Activated CD4-positive, alpha-beta T cell treated with anti-CD3 and anti-CD28 coated beads for 36 hours (primary cell): Measurements from ENCODE around the gene GBP2. TPM values are rescaled to one million over a fixed set of nuclear protein-coding genes. Genes with fewer than 3 reads are reported as not detected.
"Not testable (repeated sequence)": the region's sequence is repeated elsewhere in the genome, so short reads cannot be mapped to it uniquely, and the experiment has no call there.

Experiments used
- ATAC-seq: fragments of 200-7000 bp; cut with Tn5 transposase; one replicate; pipeline ENCODE4 v1.10.0; 2021; ENCODE audit warnings: mild to moderate bottlenecking, moderate library complexity
- CTCF ChIA-PET: fragments of 350-600 bp; sonication (Branson Sonifier 250); formaldehyde crosslinking; loops from one replicate; lab custom pipeline; 2021; ENCODE audit warnings: antibody characterized with exemption; lab: Charles Lee
- POLR2A ChIA-PET: fragments of 350-600 bp; sonication (Branson Sonifier 250); formaldehyde crosslinking; loops from one replicate; lab custom pipeline; 2021; ENCODE audit warnings: antibody characterized with exemption, inconsistent platforms; lab: Charles Lee
- DNase-seq: peaks from one replicate; pipeline ENCODE4 v3.0.0-alpha.2; 2020
- H3K27ac Mint-ChIP-seq: one replicate; pipeline ENCODE4 v1.8.0; 2021; ENCODE audit warnings: mixed read lengths
- H3K27me3 Mint-ChIP-seq: one replicate; pipeline ENCODE4 v1.8.0; 2021; ENCODE audit warnings: mixed read lengths
- H3K36me3 Mint-ChIP-seq: one replicate; pipeline ENCODE4 v1.8.0; 2021; ENCODE audit warnings: low read depth, mixed read lengths
- H3K4me1 Mint-ChIP-seq: one replicate; pipeline ENCODE4 v1.8.0; 2021; ENCODE audit warnings: mixed read lengths
- H3K4me3 Mint-ChIP-seq: one replicate; pipeline ENCODE4 v1.8.0; 2021; ENCODE audit warnings: mild to moderate bottlenecking, moderate library complexity, mixed read lengths
- H3K9me3 Mint-ChIP-seq: one replicate; pipeline ENCODE4 v1.8.0; 2021; ENCODE audit warnings: low read depth, mixed read lengths
- intact Hi-C, 2 experiments: fragments of 100-400 bp; cut with DNase I in 1 of 2; cut with micrococcal nuclease in 1 of 2; formaldehyde crosslinking; loops; one replicate each; pipeline versions ENCODE4 v1.14.2 to v1.15.1; 2022 to 2024; cut with DNase I, micrococcal nuclease
- total RNA-seq, 2 experiments: library from RNA; stranded (reverse); gene quantifications; one replicate each; pipeline ENCODE4 v1.2.3, GENCODE V29; 2021

The GBP2 gene
- total RNA-seq, 2 experiments from 2014 or later: 253 to 294 TPM

GRCh38 chr1:89149976-89150375 is 24.1 kb upstream of the GBP2 start:
- intact Hi-C loops: no loop called here
- peaks cover 12% of the 10 kb centered on the region for H3K27me3 Mint-ChIP-seq
- H3K4me1 Mint-ChIP-seq: peaks cover 13% of the 10 kb centered on the region
- ChIA-PET POLR2A (no interaction called here), CTCF (interaction anchor here (1.0 to 1.8 kb wide), 4 partner anchors 14 to 64 kb away, joined by 3 to 6 read pairs (median 4); no protein-coding TSS in a partner anchor)
- H3K9me3 Mint-ChIP-seq: no peaks in the 10 kb centered on the region
- H3K27ac Mint-ChIP-seq: no peak overlapping the region
- DNase-seq (no peak), ATAC-seq (no peak)
- H3K36me3 Mint-ChIP-seq: no peaks in the 10 kb centered on the region
- no peak overlapping the region for H3K4me3 Mint-ChIP-seq

DNA sequence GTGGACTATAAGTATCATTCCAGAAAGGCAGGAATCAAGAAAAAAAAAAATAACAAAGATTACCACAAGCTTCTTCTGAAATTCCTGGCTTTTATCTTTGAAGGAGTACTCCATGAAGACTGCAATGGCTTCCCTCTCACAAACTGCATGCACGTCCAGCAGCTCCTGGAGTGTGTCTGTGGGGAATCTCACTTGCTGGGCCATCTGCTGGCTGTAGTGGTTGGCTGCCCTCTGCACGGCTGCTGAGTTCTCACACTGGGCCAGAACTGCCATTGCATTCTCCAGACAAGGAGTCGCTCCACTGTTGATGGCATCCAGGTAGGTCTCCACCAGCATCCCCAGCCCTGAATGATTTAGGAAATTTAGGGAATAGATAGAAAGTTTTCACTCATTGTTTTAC is 23.3 kb upstream of the GBP2 start:
- ATAC-seq (no peak), DNase-seq (no peak)
- intact Hi-C loops: no loop called here
- ChIA-PET CTCF (interaction anchor here (0.6 to 1.8 kb wide), 3 partner anchors 14 to 126 kb away, joined by 3 to 6 read pairs (median 3); partner anchors contain the start of gene GBP3), POLR2A (no interaction called here)
- H3K4me1 Mint-ChIP-seq: peaks cover 16% of the 10 kb centered on the region
- no peak overlapping the region for H3K27ac Mint-ChIP-seq
- no peaks in the 10 kb centered on the region for H3K36me3 Mint-ChIP-seq
- H3K27me3 Mint-ChIP-seq: peaks cover 12% of the 10 kb centered on the region
- no peaks in the 10 kb centered on the region for H3K9me3 Mint-ChIP-seq
- no peak overlapping the region for H3K4me3 Mint-ChIP-seq

GRCh38 chr1:89147678-89148658 is 22.1 kb upstream of the GBP2 start:
- CTCF ChIA-PET: interaction anchor here (0.9 to 1.8 kb wide), 5 partner anchors 15 to 215 kb away, joined by 3 to 6 read pairs (median 3); no protein-coding TSS in a partner anchor

DNA sequence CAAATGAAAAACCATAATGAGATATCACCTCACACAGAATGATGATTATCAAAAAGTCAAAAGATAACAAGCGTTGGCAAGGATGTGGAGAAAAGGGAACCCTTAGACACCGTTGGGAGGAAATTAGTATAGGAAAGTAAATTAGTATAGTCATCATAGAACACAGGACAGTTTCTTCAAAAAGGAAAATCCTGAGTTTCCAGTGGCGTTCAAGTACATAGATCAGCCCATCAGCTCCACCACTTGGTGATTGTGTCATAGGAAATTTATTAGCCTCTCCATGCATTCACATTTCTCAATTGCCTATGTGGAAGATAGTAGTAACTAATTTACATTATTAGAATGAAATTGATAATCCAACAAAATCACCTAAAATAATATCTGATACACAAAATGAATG is 20.8 kb upstream of the GBP2 start:
- H3K9me3 Mint-ChIP-seq: no peaks in the 10 kb centered on the region
- CTCF ChIA-PET: interaction anchor here (1.0 kb wide), 1 partner anchor 164 kb away, joined by 3 read pairs; no protein-coding TSS in a partner anchor
- intact Hi-C loops: no loop called here

More at GRCh38 chr1:89147678-89148658, 22.1 kb upstream of the GBP2 start:
- peaks cover 16% of the 10 kb centered on the region for H3K4me1 Mint-ChIP-seq
- H3K9me3 Mint-ChIP-seq: no peaks in the 10 kb centered on the region
- ATAC-seq (no peak), DNase-seq (no peak)
- H3K27ac Mint-ChIP-seq: no peak overlapping the region
- H3K4me3 Mint-ChIP-seq: no peak overlapping the region
- intact Hi-C loops: no loop called here
- H3K27me3 Mint-ChIP-seq: peaks cover 12% of the 10 kb centered on the region
- POLR2A ChIA-PET: no interaction called here
- H3K36me3 Mint-ChIP-seq: no peaks in the 10 kb centered on the region

DNA sequence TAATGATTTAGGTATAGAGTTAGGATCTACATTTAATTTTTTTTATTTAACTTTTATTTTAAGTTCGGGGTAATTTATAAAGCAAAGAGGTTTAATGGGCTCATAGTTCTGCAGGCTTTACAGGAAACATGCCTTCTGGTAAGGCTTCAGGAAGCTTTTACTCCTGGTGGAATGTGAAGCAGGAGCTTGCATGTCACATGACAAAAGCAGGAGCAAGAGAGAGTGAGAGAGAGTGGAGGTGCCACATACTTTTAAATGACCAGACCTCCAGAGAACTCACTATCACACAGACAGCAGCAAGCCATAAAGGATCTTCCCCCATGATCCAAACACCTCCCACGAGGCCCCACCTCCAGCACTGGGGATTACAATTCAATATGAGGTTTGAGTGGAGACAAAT is 17.6 kb upstream of the GBP2 start:
- no peaks in the 10 kb centered on the region for H3K9me3 Mint-ChIP-seq
- no peak for DNase-seq
- ChIA-PET POLR2A (interaction anchor here (0.7 kb wide), 1 partner anchor 49 kb away, joined by 3 read pairs; no protein-coding TSS in a partner anchor), CTCF (interaction anchor here (0.9 to 1.0 kb wide), 2 partner anchors 9 to 31 kb away, joined by 3 to 4 read pairs; no protein-coding TSS in a partner anchor)
- H3K27ac Mint-ChIP-seq: no peak overlapping the region
- peaks cover 24% of the 10 kb centered on the region for H3K4me1 Mint-ChIP-seq
- H3K27me3 Mint-ChIP-seq: peaks cover 10% of the 10 kb centered on the region
- H3K4me3 Mint-ChIP-seq: no peak overlapping the region
- no peak for ATAC-seq
- intact Hi-C loops: no loop called here
- no peaks in the 10 kb centered on the region for H3K36me3 Mint-ChIP-seq

More for the DNA sequence above, 20.8 kb upstream of the GBP2 start:
- H3K36me3 Mint-ChIP-seq: no peaks in the 10 kb centered on the region
- POLR2A ChIA-PET: no interaction called here
- peaks cover 12% of the 10 kb centered on the region for H3K27me3 Mint-ChIP-seq
- no peak for ATAC-seq
- DNase-seq: no peak
- H3K4me1 Mint-ChIP-seq: peaks cover 14% of the 10 kb centered on the region
- no peak overlapping the region for H3K4me3 Mint-ChIP-seq
- no peak overlapping the region for H3K27ac Mint-ChIP-seq

GRCh38 chr1:89142160-89142559 is 16.2 kb upstream of the GBP2 start:
- Mint-ChIP-seq H3K27ac (no peak overlapping the region), H3K4me1 (peaks cover 22% of the 10 kb centered on the region), H3K9me3 (peaks cover 4% of the 10 kb centered on the region), H3K27me3 (peaks cover 3% of the 10 kb centered on the region), H3K4me3 (no peak overlapping the region), H3K36me3 (no peaks in the 10 kb centered on the region)
- DNase-seq (no peak), ATAC-seq (no peak)
- ChIA-PET CTCF (interaction anchor here (0.7 to 1.4 kb wide), 2 partner anchors 144 to 292 kb away, joined by 3 to 5 read pairs; no protein-coding TSS in a partner anchor), POLR2A (no interaction called here)
- intact Hi-C loops: no loop called here

- ChIA-PET POLR2A (interaction anchor here (0.6 kb wide), 1 partner anchor 37 kb away, joined by 3 read pairs; no protein-coding TSS in a partner anchor), CTCF (interaction anchor here (1.0 to 1.3 kb wide), 2 partner anchors 15 to 31 kb away, joined by 3 to 6 read pairs; no protein-coding TSS in a partner anchor)
- ATAC-seq (no peak), DNase-seq (no peak)
- intact Hi-C loops: no loop called here
- no peak overlapping the region for H3K27ac Mint-ChIP-seq
- H3K9me3 Mint-ChIP-seq: peaks cover 4% of the 10 kb centered on the region
- H3K4me3 Mint-ChIP-seq: no peak overlapping the region
- peaks cover under 1% of the 10 kb centered on the region for H3K36me3 Mint-ChIP-seq
- no peaks in the 10 kb centered on the region for H3K27me3 Mint-ChIP-seq
- H3K4me1 Mint-ChIP-seq: peaks cover 17% of the 10 kb centered on the region
Measured at GRCh38 chr1:89133747-89134146, 7.8 kb upstream of the GBP2 start.

- H3K27me3 Mint-ChIP-seq: no peaks in the 10 kb centered on the region
- peaks cover 12% of the 10 kb centered on the region for H3K36me3 Mint-ChIP-seq
- H3K9me3 Mint-ChIP-seq: peaks cover 3% of the 10 kb centered on the region
- peaks cover 36% of the 10 kb centered on the region for H3K4me1 Mint-ChIP-seq
- H3K4me3 Mint-ChIP-seq: no peak overlapping the region
- intact Hi-C loops: no loop called here
- DNase-seq: no peak
- CTCF ChIA-PET: no interaction called here
- no peak for ATAC-seq
- H3K27ac Mint-ChIP-seq: no peak overlapping the region
- POLR2A ChIA-PET: no interaction called here
Measured at GRCh38 chr1:89130716-89131115, 4.8 kb upstream of the GBP2 start.

- Mint-ChIP-seq H3K36me3 (peaks cover 18% of the 10 kb centered on the region), H3K9me3 (peaks cover 3% of the 10 kb centered on the region), H3K27ac (peak overlapping the region; percentile 99), H3K27me3 (no peaks in the 10 kb centered on the region), H3K4me1 (peaks cover 36% of the 10 kb centered on the region), H3K4me3 (no peak overlapping the region)
- no peak for DNase-seq
- intact Hi-C loops: no loop called here
- CTCF ChIA-PET: no interaction called here
- POLR2A ChIA-PET: no interaction called here
- no peak for ATAC-seq
Measured at GRCh38 chr1:89129911-89130310, 4.0 kb upstream of the GBP2 start.

- DNase-seq, H3K9me3 Mint-ChIP-seq, H3K4me3 Mint-ChIP-seq, ATAC-seq, intact Hi-C loops, H3K27me3 Mint-ChIP-seq: not testable (repeated sequence)
- Mint-ChIP-seq H3K4me1 (peaks cover 38% of the 10 kb centered on the region), H3K36me3 (peaks cover 35% of the 10 kb centered on the region), H3K27ac (peak overlapping the region; percentile 99)
- POLR2A ChIA-PET: interaction anchor here (1.2 to 3.9 kb wide), 3 partner anchors 70 to 476 kb away, joined by 3 to 28 read pairs (median 7); partner anchors contain the start of gene GBP4
- CTCF ChIA-PET: interaction anchor here (1.4 to 2.3 kb wide), 2 partner anchors 231 to 236 kb away, joined by 4 to 8 read pairs; partner anchors contain the start of gene GBP6
Measured at GRCh38 chr1:89128003-89128458, 2.1 kb upstream of the GBP2 start.
